Midbrain (tissue), 1 donor: ENCODE results near the gene RAP1GAP.
"Not testable (repeated sequence)": the region's sequence is repeated elsewhere in the genome, so short reads cannot be mapped to it uniquely, and the experiment has no call there.

Source experiments
- DNase-seq: peaks from one replicate; lab custom pipeline; 2025; lab: John Stamatoyannopoulos, UW

The RAP1GAP gene

DNA sequence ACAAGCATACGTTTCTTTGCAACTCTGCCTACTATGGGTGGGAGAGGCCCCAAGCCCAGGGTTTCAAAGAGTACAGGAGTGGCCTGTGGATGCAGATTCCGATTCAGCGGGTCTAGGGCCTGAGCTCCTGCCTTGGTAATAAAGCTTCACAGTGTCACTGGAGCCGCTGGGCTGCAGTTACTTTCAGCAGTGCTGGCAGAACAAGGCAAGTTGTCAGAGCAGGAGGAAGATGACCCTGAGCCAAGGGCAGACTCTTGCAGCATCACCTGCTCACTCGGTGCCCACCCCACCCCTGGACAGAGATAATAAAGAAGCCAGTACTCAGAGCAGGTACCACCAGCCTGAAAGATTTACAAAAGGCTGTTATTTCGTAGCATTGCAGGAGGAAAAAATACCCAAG is 8.0 kb upstream of the RAP1GAP start:
- no peak for DNase-seq

DNA sequence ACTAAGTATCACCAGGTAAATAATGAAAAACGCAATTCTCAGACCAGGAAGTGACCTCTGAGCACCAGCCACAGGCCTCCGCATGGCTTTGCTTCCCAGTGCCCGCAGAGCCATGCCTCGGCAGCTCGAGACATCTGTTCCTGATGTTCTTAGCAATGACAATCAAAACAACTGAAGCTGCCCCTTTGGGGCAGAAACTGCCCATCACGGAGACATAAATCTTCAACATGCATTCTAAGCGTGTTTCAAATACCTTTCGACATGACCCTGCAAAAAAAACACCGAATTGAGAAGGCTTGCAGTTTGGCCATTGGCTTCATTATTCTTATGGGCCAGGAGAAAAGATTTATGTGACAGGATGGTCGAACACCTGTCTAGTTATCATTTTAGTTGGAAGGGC is 5.8 kb upstream of the RAP1GAP start:
- DNase-seq = no peak

DNA sequence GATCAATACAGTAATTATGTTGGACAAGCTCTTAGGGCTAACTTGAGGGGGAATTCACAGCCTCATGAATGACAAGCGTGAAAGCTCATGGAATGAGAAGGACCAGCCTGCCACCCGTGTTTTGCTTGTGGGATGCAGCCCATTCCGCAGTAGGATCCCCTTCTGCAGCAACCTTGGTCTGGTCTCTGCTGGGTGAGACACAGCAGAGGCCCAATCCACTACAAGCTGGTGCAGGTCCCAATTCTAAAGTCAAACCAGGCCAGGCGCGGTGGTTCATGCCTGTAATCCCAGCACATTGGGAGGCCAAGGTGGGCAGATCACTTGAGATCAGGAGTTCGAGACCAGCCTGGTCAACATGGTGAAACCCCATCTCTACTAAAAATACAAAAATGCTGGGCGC is 4.7 kb upstream of the RAP1GAP start:
- not testable (repeated sequence) for DNase-seq

DNA sequence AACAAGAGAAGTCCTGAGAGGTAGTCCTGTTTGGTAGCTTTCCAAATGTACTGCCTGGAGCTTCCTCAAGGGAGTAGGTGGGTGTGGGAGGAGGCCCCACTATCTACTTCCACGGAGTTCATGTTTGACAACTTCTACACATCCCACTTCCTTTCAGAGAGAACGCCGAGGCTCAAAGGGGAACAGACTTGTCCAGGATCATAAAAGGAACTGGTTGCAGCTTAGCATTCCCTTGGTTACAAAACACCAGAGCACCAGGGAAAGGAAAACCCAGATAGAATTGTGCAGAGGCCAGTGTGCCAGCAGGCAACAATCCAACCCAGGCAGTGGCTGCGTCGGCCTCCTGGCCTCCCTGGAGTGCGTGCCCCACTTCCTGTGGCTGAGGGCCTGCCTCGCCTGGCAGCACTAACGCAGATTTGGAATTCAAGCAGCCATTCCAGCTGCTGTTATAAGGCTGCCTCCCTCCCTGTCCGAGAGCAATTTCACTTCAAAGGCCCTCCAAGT is 4.2 kb upstream of the RAP1GAP start:
- DNase-seq = peak; percentile 45

DNA sequence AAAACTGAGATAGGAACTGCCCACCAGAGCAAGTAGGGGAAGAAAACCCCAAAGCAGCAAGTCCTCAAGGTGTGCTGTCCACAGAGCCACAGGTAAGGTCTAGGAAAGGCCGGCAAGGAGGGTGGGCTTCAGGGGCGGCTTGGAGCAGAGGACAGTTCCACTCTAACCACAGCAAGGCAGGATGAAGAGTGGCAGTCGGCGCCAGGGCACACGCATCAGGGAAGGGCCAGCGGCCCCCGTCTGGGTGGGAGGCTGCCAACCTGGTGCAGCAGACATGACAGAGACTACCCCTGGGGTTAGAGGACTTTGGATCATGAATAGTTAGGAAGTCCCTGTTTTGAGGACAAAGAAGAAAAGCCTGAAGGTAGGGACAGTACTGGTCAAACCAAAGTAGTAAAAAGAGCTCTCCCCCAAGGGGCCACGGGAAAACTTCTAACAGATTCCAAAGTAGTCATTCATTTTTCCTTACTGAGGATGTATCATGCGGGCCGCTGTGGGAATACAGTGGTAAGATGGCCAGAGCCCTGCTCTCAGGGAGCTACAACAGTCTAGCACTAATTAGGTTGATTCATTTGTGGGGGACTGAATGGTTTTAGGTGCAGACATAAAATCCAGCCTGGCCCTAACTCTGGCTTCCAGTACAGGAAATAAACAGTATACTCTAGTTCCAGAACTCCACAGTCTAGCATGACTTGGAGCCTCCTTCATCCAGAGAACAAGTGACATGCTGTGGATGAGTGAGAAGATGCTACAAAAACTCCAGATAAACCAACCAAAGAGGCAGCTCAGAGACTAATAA is 3.5 kb upstream of the RAP1GAP start:
- no peak for DNase-seq

DNA sequence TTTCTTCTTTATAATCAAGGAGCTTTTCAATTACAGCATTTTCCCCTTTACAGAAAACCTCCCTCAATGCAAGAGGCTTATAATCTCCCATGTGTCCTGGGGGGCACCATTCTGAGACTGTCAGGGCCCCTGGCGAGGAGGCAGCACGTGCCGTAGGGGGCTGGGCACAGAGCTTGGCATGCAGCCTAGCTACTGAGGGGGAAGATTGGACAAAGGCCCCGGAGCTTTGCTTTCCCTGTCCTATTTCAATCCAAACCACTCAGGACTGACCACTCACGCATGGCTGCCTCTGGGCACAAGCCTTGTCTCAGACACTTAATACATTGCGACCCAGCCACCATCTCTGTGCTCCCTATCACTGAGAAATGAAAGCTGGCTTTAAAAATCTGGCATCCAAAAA is 2.8 kb upstream of the RAP1GAP start:
- DNase-seq = no peak

DNA sequence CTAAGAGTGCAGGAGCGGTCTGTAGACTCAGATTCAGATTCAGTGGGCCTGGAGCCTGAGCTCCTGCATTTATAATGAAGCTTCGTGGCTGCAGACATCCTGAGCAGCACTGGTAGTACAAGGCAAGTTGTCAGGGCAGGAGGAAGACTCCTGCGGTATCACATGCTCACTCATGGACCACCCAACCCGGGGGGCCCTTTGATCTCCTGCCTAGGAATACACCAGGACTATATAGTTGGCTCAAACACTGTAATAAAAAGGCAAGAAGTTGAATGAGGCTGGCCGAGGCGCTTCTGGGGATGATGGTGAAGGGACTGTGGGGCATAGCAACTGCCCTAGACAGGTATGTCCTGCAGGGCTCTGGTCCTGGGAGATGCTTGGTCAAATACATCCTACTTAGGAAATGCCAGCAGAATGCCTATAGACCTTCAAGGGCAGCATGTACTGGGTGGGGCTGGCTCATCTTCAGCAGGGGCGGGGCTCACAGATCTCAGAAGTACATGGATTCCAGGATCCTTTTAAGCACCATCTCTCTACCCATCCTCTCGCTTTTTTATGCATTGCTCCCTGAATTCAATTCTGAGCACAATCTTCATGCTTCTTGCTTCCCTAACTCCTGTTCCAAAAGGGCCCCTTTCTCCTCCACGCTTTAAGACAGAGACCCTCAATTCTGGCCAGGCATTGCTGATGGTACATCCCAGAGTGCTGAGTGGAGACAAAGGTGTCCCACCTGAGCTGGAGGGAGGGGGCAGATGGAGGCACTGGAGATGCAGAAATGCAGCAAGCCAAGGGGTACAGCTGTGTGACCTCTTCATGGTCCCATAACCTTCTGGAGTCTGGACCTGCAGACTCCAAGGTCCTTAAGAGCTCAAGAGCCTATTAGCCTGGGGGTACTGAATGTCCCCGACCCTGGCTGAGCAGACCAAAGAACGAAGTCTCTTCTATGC is 2.1 kb upstream of the RAP1GAP start:
- DNase-seq = no peak

DNA sequence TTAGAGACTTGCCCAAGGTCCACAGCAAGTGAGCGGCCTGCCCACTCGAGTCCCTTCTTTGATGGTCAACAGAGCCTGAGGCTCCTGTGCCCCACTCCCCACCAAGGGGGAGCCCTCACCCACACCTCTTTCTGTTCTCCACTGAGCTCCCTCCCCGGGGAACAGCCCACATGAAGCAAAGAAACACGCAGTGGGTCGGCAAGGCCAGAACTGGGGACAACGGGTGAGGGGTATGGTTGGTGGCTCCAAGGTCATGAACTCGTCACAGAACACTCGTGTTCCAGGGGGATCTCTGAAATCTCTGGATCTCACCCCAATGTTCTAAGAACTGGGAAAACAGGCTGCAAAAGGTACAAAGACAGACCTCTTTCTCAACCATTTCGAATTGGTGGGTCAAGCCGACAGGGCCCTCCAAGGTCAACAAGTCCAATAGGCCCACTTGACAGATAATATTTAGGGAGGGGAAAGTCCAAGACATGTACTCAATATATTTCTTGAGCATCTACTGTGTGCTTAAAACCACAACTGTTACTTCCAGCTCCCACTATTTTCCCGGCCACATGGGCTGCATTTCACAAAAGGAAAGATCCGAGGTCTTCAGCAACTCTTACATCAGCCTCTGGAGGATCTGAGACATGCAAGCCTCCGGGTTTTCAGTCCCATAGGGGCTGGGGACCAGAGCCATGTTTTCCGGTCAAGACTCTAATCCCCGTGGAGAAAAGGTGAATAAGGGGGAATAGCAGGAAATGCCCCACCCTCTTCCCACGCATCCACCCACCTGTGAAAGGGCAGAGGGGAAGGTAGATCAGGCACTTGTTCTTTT is 1.1 kb upstream of the RAP1GAP start:
- no peak for DNase-seq

DNA sequence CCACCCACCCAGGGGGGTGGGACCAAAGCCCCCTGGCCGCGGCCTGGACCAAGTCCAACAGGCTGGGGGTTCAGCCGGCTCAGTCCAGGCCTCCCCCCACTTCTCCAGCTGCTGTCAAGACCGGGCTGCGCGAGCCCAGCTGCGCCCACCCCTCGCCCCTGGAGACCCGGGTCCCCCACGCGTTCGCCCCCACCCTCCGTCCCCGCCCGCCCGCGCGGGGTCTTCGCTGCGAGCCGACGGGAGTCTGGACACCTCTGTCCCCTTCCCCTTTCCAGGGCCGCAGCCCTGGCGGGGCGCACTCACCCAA is 253 bp downstream of the RAP1GAP start:
- DNase-seq = no peak

DNA sequence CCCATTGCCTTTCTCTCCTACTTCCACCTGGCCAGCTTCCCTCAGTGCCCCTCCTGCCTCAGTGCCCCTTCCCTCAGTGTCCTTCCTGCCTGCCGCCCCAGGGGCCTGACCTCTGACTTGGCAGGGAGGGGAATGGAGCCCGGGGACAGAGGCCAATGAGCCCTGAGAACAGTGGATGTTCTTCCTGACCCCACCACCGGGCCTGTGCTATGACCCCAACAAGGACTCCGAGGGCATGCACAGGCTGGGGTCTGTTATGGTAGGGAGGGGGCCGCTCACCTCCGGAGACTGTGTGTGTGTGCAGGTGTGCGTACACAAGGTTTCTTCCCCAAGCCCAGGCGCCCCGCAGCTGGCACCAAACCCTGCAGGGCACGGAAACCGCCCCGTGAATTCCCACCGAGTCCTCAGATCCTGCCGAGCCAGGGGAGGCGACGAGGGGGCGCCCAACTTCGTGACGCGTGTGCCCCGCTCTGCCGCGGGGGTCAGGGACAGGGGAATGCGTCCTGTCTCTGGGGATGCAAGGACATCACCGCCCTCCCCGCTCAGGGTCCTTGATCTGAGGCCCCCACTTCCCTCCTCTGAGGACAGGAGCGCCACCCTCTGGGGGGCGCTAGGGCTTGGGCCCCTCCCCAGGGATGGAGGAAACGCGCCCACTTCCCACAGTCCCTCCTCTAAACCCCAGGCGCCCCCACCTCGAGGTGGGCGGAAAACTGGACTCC is 766 bp downstream of the RAP1GAP start:
- DNase-seq = no peak

DNA sequence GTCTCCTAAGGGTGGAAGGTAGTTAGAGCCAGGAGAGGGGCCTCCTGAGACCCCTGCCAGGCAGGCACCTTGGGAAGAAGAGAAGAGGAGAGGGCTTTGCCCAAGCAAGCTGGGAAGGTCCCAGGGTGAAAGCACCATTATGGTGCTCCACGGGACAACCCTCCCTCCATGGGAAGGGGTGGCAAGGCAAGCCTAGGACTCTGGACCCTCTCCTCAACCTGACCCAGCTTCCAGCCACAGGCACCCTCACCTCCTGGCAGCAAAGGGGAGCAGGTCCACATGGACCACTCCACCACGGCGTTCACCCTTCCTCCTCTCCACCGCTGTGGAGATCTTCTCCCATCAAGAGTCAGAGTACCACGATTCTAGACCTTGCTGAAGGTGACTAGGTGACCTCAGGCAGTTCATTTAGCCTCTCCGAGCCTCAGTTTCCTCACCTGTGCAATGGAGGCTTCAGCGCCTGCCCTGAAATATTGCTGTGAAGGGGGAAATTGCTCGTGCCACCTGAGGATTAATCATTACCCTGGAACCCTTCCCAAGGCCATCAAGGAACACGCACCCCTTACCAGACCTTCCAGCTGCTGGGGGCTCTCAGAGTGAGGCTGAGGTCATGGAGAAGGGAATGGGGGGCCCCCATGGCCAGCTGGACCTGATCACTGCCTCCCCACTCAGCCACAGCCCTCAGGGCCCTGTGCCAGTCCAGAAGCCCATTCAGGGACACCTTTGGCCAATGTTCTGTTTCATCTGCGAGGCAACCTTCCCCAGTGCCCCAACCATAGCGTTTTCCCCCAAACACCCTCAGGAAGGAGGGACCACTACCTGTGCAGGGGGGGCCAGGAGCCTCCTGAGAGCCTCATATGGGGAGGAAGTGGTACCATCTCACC is 1.6 kb downstream of the RAP1GAP start:
- no peak for DNase-seq

DNA sequence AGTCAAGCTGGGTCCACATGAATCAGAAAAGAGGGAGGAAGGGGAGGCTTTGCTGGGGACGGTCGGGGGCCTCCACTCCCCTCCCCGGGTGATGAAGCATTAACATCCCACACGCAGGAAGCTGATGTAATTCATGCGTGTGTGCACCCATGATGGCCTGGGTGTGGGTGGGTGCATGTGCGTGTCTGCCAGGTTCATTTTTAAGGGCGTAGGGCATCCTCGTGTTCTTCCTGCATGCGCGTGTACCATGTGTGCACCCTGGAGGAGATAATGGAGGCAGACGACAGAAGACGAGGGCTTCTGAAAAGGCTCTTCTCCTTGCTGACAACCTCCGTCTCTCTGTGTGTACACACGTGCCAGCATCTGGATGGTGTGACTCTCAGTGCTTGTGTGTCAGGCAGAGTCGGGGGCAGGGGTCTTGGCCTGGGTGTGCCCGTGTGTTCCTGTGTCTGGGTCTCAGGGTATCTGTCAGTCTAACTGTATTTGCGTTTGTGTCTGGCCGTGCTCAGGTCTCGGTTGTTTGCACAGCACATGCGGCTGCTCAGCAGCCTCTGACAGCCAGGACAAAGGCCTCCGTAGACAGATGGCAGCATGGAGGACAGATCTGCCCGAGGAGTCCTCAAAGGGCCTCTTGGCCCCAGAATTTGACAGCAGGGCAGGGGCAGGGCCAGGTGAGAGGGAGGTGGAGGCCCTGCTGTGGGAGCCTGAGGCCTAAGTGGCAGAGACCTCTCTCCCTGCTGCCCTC is 2.4 kb downstream of the RAP1GAP start:
- no peak for DNase-seq

DNA sequence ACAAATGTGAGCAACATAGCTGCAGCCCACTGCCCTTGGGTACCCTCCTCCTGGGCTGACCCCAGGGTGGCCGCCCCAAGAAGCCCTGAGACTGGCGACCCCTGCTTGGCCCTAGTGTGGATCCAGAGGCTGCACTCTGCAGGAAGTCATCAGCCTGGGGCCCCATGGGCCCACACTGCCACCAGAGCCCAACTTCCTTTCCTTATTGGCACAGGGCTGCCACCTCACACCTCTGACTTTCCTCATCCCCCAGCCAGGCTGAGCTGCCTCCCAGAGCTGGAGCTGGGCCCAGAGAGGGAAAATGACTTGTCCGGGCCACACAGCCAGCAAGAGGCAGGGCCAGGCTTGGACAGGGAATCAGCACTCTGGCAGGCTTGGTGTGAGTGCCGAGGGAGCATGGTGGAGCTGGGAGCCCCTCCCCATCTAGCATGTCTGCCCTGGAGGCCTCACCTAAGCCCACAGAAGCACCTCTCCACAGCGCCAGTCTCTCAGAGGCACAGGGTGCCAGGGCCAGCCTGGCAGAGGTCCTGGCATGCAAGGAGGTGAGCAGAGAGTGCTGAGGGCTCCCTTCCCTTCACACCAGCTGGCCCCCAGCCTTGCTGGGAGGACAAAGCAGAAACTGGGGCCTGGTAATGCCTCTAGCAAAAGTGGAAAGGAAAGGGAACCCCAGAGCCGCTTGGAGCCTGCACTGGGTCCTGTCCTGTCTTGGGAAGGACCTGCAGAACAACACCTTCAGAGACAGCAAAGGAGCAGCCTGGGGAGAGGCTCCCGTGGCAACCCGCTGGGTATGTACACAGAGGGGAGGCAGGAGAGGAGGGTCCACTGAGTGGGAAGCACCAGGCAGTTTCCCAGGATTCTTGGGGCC is 3.2 kb downstream of the RAP1GAP start:
- DNase-seq = no peak

DNA sequence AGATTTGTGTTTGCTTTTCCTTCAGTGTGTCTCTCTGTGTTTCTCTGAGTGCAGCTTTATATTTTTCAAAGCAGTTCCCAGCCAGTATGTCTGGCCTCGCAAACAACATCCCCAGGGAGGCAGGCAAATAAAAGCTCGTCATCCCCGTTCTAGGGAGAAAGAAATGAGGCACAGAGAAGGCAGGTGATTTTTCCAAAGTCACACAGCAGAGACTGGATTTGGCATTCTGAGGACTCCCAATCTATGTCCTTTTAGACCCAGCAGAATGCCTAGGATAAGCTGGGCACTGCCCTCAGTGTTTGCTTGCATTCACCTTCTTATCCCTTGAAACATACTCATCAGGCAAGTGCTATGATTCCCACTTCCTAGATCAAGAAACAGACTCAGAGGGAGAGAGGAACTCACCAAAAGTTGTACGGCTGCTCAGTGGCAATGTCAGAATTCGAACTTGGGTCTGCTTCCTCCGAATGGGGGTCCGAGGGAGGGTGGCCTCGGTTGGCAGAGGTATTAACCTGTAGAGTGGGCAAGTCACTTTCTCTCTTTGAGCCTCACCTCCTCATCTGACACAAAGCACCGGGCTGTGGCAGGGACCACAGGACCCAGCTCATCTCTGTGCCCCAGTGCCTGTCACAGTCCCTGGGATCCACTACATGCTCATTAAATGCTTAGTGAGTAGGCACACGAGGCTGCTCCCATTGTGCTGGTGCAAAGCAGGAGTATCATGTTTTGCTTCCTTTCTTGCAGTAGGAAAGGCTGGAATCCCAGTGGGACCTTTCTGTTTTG is 4.2 kb downstream of the RAP1GAP start:
- DNase-seq = no peak

DNA sequence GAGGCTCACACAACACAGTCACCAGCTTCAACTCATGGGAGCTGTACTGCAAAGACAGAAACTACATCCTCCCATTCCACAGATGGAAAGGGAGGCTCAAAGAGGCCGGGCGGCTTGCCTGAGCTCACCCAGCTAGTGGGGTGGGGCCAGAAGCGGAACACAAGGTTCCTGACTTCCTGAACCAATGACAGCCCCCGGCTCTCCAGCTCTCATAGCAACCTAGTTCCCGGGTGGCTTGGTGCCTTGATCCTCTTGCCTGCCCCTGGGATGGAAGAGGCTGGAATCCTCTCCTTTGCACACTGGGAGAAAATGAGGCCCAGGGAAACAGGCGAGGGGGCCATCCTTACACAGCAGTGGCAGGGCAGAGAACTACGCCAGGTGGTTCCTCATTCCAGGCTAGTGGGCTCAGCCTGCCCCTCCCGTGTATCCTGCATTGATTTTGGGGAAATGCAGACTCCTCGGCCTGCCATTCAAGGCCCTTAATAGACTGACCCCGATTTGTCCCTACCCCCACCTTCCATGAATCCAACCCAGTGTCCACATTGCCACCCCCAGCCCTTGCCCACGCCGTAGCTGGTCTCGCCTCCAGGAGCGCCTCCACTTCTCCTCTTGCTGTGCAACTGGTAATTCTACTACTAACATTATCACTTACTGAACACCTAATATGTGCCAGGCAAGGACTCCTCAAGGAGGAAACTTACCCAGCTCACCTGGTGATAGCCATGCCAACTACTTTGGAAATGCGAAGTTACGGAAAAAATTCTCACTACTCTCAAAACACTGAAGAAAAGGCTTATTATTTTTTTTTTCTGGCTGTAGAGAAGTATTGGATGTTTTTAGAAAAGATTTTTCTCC is 5.0 kb downstream of the RAP1GAP start:
- DNase-seq = no peak

DNA sequence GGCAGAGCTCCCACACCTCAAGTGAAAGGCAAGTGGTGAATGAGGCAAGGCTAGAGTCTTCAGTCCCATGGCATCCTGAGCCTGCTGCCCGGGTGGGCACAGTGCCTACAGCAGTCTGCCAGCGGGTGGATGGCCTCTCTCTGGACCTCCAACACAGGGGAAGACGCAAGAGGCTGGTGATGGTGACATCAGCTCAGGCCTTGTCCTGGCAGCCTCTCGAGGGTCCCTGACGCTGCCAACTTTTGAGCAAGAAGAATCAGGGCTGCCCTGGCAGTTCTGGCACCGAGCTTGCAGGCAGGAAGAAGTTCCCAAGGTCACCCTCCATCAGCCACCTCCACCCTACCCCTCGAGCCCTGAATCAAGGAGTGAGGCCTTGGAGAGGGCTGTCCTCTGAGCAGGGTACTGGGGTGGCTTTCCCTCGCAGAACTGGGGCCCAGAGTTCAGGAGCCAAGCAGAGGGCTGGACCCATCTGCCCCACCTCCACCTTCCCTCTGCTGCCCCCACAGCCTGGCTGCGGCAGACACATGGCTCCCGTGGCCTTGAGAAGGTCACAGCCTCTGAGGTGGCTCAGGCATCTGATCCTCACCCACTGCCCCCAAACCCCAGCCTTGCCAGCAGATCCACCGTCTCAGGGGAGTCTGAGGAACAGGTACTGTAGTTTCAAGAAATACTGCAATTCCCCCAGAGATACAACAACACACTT is 5.8 kb downstream of the RAP1GAP start:
- peak; percentile 51 for DNase-seq
